Stomach (tissue), 4 donors: Measurements from ENCODE around the gene THSD7B.

ENCODE experiments used
- CTCF ChIP-seq, 7 experiments: fragments of 450-650 bp in 4 of 7; fragments of 200-600 bp in 3 of 7; sonication (generic) in 3 of 7; IDR thresholded peaks; one replicate each; pipeline ENCODE4 v1.5.1; 2016 to 2019; ENCODE audit warnings: antibody characterized with exemption in 7 of 7, control low read depth in 2 of 7, mild to moderate bottlenecking in 1 of 7
- POLR2AphosphoS5 ChIP-seq, 3 donors: sonication (generic); formaldehyde crosslinking; IDR thresholded peaks; one replicate each; pipeline ENCODE4 v1.6.1; 2016; ENCODE audit warnings: antibody characterized with exemption in 3 of 3

GRCh38 chr2:137208431-137208891 is 443.1 kb downstream of the THSD7B start:
- TF ChIP-seq POLR2AphosphoS5 (IDR thresholded peaks at IDR 0.05): no peak
- TF ChIP-seq CTCF (IDR thresholded peaks at IDR 0.05): no peak
